HT1080 (cell line): ENCODE results near the gene TMEM74B. TPM values are rescaled to one million over a fixed set of nuclear protein-coding genes. Genes with fewer than 3 reads are reported as not detected.

Experiments used
- DNase-seq: peaks from one replicate; pipeline ENCODE4 v3.0.0-alpha.2; 2015; ENCODE audit warnings: low read depth
- total RNA-seq: library from RNA; depleted of rRNA; stranded (reverse); fragments of >200 nt; shearing (Covaris generic); gene quantifications from 2 replicates; pipeline ENCODE4 v1.2.3, GENCODE V29; 2014

The TMEM74B gene
- total RNA-seq, 1 experiment from 2014 or later = 0.29 TPM

DNA sequence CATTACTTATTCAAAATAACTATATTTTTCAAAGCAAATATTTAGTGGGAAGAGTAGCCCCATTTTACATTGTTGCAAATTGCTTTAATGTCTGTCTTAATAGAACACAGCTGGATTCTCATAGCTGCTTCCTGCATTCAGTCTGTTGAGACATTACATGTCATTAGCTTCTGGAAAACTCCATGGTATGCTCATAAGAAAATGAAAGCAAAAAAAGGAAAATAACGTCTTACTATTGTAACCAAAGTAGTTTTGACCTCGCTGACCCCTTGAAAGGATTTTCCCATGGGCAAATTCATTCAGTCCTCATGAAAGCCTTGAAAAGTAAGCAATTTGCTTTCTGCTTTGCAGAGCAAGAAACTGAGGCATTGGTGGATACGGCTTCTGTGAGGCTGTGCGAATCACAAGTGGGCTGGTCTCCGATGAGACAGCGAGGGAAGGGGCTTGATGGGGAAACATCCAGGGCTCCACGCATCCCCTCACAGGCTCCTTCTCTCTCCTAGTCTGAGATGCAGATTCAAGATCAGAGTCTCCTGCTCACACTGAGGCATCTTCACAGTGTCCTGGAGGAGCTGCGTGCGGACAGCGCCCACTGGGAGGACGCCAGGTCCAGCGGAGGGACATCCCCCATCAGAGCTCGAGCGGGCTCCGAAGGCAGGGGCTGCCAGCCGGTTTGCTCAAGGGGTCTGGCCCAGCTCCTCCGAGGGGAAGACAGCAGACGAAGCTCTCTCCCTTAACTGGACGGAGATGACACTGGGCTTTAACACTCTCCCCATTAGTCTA is 21.8 kb upstream of the TMEM74B start:
- no peak for DNase-seq

DNA sequence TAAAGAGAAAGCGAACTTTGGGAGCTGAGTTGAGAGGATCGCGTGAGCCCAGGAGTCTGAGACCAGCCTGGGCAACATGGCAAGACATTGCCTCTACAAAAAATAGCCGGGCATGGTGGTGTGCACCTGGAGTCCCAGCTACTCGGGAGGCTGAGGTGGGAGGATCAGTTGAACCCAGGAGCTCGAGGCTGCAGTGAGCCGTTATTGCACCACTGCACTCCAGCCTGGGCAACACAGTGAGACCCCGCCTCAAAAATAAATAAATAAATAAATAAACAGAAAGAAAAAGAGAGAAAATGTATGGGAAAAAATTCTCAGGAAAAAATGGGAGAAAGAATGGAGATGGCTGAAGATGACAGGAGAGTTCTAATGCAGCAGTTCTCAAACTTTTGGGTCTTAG is 21.0 kb upstream of the TMEM74B start:
- DNase-seq = no peak

DNA sequence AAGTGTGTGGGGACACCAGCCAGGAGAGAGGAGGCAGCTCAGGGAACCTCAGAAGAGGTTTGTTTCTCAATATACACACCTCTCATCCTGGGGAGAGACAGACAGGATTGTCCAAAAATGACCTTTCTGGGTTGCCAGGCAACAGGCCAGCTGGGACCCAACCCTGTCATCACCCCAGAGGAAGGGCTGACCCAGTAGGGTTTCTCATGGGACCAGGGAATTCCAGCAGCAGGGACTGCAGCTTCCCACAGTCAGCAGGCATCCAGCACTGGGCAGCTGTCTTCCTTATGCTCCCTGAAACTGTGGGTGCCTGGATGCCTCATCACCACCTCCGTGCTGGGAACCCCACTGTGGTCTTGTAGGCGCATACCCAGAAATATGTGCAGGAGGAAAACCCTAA is 19.8 kb upstream of the TMEM74B start:
- DNase-seq = no peak

DNA sequence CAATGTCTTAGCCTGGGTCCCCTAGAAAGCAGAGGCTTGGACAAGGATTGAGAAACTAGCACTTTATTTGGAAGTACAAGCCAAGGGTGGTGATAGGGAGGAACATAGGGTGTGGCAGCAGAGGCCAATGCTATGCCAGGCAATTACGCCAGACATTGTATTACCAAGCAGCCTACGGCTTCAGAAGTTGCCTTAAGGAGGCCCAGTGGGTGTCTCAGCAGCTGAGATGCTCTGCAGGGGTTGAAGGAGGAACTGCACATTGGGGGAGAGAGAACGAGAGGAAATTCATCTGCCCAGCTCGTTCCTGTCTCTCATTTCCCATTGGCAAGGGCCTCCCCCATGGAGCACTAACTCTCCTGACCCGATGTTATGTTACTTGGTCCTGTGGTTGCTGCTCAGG is 19.3 kb upstream of the TMEM74B start:
- DNase-seq = no peak

DNA sequence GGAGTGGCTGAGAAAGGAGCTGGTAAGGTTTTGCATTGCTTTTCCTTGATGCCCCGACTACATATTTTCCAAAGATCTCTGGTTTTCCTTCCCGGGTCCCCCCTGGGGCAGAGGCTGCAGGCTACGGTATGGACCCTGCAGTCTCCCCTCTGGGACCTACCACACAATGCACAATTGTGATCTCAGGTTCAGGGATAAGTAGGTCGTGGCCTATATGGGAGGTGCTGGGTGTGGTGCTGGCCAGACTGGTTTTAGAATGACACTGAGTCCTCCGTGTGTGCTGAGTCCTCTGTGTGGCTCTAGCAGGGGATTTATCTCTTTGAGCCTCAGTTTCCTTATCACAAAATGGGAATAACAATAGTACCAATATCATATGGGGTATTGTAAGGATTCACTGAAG is 18.8 kb upstream of the TMEM74B start:
- DNase-seq = no peak

DNA sequence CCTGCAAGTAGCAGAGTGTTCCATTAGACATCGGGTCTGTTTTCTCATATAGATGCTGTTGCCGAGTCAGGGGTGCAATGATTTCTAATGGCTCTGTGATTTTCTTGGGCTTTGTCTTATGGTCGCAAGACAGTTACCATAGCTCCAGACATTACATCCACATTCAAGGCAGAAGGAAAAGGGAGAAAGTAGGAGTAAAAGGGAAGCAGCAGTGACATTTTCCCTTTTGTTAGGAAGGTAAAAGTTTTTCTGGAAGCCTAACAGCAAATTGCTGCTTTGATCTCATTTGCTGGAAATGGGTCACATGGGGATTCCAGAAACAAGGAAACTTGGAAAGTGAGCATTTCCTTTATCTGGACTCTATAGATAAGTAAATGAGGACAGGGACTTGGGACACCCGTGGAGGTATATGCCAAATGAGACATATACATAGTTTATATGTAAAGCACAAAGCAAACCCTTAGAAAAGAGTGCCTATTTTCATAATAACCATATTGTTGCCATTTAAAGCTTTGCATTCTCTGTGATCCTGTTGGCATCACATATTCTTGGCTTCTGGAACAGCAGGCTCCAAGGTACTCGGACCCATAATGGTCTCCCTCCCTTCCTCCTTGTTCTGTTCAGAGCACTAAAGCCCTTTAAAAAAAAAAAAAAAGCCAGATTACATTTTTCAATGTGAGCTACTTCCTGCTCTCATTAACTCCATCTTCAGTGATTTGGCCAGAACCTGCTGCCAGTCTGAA is 18.2 kb upstream of the TMEM74B start, which contains the start of gene C20orf202:
C20orf202 (plus strand) TSS at position 693 of the 743 bp plus-strand sequence. CDS start 132 bp downstream, outside the sequence.
- no peak for DNase-seq

DNA sequence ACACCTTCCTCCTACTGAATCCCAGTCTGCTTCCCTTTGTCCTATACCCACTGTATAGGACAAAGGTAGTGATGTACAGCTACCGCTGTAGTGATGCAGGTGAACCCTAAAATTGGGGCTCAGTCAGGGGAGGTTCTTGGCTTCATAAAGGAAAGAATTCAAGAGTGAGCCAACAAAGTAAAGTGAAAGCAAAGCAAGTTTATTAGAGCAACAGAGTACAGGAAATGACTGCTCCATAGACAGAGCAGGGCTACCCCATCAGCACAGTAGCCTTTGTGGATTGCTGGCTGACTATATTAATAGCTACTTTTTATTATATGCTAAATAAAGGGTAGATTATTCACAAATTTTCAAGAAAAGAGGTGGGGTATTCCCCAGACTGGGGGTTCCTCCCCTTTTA is 15.2 kb upstream of the TMEM74B start:
- no peak for DNase-seq

DNA sequence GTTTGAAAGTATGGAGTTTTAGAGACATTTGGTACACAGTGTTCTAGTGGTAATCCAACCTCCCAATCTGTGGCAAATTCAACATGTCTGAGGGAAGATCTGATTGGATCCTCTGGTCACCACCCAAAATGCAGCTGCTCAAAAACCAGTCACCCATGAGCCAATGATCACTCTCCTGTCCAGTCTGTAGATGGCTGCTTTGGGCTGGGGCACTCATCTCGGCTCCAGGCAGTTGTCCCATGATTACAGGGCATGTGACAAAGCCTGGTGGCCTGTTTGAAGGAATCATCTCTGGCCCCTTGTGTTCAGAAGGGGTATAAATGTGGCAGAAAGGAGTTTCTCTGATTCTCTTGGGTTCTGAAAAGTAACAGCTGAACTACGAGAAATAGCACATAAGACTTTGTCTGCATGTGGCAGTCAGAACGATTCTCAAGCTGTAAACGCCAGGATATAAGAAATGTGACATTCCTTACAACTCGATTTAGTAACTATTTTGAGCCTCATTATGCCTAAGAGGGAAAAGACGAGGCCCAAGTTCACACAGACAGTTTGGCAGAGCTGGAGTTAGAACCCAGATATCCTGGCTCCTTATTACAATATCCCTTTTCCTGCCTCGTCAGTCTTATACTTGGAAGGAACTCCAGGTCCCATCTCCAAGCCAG is 14.6 kb upstream of the TMEM74B start:
- no peak for DNase-seq

DNA sequence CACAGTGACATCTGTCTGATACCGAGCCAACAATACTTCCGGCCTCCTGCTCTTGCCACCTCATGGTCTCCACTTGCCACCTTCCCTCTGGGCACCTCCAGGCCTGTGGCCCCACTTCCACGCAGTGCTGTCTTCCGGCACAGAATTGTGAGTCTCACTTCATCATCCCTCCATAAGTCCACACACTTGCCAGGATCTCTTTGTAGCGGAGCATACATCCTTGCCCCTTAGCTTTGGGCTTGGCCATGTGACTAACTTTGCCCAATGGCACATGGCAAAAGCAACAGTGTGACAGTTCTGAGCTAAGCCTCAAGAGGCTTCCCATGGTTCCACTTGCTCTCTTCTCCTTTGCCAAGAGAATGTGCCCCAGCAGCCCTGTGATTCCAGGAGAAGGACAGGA is 14.0 kb upstream of the TMEM74B start:
- DNase-seq = no peak

DNA sequence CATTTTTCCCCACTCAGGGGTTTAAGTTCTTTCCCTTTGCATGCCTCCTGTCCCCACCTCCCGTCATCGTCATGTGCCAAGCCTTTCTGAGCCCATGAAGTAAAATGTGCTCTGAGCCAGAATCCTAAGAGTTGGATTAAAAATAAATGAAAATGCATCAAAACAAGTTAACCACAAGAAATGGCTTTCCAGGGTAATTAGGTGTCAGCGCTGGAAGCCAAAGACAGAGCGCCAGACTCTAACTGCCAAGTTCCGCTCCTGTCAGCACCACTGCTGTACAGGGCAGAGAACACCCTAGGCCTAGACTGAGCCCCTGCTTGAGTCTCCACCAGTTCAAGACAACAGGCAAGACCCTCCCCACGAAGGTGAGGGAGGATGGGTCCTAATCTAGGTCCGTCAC is 13.0 kb upstream of the TMEM74B start:
- no peak for DNase-seq

DNA sequence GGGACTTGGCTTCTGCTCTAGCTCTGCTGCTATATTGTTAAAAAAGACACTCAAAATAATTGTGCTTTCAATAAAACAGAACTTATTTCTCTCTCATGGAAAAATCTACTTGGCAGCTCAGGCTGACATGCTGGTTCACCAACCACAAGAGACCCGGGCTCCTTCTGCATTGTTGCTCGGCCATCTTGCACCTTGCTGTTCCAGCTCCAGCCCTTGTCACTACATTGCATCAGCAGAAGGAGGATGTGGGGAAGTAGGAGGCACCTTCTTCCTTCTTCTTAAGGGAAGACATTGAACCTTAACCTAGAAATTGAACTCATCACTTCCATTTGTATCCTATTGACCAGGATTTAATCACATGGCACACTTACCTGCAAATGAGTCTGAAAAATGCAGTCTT is 11.9 kb upstream of the TMEM74B start:
- no peak for DNase-seq

DNA sequence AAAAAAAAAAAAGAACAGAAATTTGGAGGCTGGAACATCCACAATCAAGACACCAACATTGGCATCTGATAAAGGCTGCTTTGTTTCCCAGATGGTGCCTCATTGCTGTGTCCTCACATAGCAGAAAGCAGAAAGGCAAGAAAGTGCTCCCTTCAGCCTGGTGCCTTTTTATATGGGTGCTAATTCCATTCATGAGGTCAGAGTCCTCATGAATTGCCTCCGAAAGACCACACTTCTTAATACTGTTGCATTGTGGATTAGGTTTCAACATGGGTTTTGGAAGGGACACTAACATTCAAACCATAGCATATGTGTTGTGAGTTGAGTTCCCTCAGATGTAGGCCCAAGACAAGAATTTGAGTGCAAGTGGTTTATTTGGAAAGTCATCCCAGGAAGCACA is 10.4 kb upstream of the TMEM74B start:
- no peak for DNase-seq

DNA sequence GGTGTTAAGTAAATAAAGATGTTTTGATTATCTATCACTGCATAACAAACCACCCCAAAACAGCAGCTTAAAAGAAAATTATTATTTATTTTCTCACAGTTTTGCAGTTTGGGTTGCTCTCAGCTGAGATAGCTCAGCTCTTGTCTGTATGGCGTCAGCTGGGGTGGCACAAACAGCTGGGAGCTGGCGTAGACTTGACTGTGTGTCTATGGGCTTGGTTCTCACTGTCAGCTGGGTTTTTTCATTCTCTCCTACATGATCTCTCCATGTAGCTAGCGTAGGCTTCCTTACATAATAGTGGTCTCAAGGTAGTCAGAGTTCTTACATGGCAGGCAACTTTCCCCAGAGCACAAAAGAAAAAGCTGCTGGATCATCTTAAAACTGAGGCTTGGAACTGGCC is 6.5 kb upstream of the TMEM74B start:
- DNase-seq = no peak

DNA sequence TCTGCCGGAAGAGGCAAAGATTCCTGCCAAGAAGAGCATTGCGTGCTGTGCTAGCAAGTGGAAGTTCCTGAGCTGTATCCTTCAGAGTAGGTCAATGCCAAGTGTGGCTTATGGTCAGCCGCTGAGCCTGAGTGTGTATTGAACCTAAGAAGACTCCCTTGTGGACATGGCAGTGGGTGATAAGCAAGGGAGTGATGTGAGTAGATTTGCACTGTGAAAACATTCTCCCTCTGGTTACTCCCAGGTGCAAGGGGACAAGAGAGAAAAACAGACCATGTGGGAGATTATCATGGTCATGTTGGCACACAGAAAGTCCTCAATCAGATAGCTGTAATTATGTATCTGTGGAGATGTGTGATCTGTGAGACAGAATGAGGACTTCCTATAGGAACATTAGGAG is 6.1 kb upstream of the TMEM74B start:
- DNase-seq = no peak

DNA sequence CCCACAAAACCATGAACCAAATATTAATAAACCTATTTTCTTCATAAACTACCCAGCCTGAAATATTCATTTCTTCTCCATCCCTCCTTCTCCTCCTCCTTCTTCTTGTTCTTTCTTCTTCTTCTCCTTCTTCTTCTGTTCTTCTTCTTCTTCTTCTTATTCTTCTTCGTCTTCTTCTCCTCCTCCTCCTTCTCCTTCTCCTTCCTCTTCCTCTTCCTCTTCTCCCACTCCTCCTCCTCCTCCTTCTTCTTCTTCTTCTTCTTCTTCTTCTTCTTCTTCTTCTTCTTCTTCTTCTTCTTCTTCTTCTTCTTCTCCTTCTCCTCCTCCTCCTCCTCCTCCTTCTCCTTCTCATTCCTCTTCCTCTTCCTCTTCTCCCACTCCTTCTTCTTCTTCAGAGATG is 5.0 kb upstream of the TMEM74B start:
- DNase-seq = no peak

DNA sequence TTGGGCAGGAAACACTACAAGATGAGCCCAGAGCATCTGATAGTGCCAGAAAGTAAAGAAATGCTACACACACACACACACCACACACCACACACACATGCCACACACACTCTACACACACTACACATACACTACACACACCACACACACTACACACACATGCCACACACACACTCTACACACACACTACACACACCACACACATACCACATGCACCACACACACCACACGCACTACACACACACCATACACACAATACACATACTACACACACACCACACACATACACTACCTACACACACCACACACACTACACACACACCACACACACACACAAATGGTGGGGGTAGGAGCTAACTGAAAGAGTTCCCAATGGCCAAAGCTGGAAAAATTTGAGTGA is 3.6 kb upstream of the TMEM74B start:
- DNase-seq = no peak

DNA sequence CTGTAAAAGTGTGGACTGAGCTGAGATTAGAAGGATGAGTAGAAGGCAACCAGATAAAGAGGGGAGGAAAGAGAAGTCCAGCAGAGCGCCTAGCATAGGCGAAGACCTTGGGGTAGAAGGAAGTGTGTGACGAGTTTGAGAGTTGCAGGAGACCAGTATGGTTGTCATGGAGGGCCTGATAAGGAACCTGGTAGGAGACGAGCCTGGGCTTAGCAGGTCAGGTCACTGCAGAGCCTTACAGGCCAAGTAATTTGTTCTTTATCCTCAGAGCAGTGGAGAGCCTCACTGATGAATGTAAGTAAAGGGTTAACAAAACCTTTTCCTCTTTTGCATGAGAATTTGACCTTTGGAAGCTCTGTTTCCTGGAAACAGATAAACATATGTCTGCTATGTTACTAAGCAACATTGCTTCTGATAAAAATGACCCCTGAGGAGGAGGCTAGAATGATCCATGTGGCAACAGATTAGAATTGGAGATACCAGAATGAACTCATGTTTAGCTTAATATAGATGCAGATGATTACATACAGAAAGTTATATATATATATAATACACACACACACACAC is 2.9 kb upstream of the TMEM74B start:
- no peak for DNase-seq

DNA sequence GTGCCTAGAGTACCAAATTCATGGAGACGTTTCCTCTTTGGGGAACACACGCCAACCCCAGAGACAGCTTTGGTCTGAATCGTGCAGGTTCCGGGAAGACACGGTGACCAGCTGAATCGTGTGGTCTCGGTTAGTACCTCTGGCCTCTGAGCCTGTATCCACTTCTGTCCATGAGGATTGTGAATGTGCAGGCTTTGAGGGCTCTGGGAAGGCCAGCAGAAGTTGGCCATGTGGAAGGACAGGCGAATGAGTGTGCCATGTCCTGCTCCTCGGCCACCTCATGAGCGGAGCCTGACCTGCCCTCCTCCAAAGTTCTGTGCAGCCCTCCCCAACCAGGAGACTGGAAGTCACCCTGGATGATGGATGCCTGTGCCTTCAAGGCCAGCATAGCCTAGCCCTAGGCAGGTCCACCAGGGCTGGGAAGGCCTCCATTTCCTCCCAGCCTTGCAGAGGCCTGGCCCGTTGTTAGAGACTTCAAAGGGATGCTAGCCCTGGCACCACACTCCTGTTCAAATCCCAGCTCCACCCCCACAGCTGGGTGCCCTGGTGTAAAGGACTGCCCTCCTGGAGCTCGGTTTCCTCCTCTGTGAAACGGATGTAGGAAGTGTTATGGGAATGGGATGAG is 1.7 kb upstream of the TMEM74B start:
- no peak for DNase-seq

DNA sequence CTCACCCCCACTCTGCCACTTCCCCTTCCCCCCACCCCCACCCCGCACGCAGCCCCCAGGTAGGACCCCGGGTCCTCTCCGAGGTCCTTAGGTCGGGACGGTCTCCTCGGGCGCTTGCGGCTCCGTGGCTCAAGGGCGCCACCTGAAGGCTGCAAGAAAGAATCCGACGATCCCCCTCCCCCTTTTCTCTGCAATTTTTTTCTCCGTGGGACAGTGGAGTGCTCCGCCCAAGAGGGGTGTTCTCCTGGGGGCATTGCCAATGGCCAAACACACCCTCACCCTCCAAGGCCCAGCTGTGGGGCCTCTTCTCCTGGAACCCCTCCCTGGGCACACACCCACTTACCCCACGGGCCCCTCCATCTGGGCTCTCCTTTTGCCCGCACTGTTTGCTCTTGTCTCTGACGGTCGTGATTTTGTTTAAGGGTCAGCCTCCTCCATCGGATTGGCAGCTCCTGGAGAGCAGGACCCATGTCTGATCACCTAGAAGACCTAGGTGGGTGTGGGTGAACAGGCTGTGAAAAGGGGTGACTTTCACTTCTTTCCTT is 1.1 kb upstream of the TMEM74B start:
- peak; percentile 26 for DNase-seq

DNA sequence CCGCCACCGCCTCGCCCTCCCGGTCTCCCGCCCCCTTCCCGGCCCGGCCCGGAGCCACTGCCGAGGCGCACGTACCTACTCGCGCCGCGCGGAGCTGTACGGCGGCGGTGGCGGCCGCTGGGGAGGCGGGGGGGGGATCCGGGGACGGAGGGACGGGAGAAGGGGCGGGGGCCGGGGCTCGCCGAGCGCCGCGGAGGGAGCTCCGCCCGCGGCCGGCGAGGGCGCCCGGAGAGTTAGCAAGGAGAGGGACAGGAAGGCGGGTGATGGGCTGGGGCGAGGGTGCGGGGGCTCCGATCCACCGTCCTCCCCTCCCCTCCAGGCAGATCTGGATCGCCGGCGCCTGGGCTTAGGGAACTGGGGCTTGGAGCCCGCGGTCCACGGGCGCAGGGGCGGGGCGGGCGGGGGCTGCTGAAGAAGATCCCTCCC is 548 bp upstream of the TMEM74B start:
- no peak for DNase-seq

DNA sequence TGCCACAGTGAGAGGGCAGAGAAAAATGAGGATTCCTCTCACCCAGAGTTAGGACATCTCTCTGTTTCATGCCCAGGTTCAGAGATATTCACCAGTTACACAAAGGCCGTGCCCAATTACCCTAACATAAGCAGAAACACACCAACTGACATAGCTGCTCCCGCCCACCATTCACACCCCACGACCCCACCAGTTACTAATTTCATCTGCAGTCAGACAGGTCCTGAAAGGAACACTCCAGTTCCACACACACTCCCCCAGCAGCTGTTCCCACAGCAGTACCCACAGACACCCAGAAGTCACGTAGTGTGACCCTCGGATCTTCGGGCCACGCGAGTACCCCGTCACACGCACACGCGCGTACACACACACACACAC is 532 bp downstream of the TMEM74B start:
- DNase-seq = no peak
